HEK293 (cell line): ENCODE data around the gene BIRC6.

ENCODE experiments used
- ZNF112 ChIP-seq: fragments of 450-650 bp; formaldehyde crosslinking; IDR thresholded peaks from 2 replicates; pipeline ENCODE4 v1.5.0; 2017; ENCODE audit warnings: missing biosample characterization, missing genetic modification characterization
- ZNF274 ChIP-seq, 2 experiments: fragments of 200-500 bp in 1 of 2; fragments of 450-650 bp in 1 of 2; sonication (Bioruptor generic) in 1 of 2; formaldehyde crosslinking in 1 of 2; IDR thresholded peaks; 2 replicates each; pipeline versions ENCODE4 v1.5.1 to v1.6.1; 2014 to 2016; ENCODE audit warnings: borderline replicate concordance in 1 of 2, inconsistent platforms in 1 of 2, low read length in 1 of 2, missing biosample characterization in 1 of 2, missing genetic modification characterization in 1 of 2

DNA sequence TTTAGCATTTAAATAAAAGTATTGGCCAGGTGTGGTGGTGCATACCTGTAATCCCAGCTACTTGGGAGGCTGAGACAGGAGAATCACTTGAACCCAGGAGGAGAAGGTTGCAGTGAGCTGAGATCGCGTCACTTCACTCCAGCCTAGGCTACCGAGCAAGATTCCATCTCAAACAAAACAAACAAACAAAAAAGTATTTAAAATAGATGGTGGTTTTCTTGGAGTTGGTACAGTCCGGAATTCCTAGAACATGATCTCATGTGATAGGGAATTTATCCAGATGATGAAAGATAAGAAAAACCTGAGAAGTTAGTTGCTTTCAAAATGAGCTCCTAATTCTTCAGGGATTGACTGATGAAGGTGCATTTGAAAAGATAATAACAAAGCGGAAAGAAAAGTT is 62.0 kb downstream of the BIRC6 start:
- TF ChIP-seq ZNF112 (tag by site-specific recombination) = no peak
- TF ChIP-seq ZNF274 (IDR thresholded peaks at IDR 0.05; ENCODE audit: low read length) = no peak
- no peak for TF ChIP-seq ZNF274 (tag by site-specific recombination; IDR thresholded peaks at IDR 0.05; ENCODE audit: borderline replicate concordance)
